ENCODE data around the gene OSBP.

Gene OSBP

DNA sequence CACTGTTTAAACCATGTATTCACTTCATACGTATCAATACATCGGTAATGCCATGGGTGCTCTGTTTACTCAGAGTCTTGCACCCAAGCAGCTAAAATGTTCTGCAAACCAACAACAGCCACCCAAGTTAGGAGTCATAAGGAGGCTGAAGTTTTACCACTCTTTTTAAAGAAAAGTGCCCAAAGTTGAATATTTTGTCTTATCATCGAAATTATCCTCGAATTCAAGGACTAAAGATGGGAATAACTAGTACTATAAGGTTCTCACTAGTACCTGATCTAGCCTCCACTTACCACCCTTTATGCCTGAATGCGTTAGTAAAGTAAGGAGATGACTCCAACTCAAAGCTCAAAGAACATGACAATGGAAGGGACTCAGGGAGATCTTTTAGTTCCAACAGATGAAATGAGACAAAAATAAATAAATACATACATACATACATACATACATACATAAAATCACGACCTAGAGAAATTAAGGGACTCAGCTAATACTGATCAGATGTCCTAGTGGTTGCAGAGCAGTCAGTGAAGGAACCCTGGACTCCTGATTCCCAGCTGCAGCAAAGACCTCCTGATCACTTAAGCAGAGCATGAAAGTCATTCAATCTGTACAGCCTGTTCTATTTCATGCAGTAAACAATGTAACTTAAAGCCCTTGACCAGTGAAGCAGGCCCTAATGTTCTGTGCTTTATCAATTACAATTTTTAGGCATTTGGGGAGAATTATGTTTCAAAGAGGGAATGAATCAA lies 7.7 kb downstream of the OSBP start:
- DNase-seq (ENCODE audit: low spot score): no peak

GRCh38 chr11:59602432-59602831 lies 13.1 kb downstream of the OSBP start:
- no peak for DNase-seq (ENCODE audit: low spot score)

- no peak for DNase-seq (ENCODE audit: low spot score)
These were observed 13.8 kb downstream of the OSBP start for GRCh38 chr11:59601788-59602187.

DNA sequence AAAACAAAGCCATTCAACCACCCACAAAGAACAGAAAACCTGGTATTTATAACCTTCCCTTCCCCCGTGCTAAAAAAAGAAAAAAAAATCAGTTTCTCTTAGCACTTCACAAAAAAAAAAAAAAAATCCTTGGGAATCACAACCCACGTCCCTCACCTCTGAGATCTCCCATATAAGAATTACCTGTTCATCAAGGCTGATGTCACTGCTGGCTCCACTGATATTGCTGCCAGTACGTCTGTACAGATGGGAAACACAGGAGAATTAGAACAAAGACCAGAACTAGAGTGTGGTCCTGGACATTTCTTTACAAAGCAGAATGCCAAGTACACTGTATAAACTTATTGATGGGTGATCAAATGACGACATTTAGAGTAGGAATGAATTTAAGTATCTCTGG lies 14.9 kb downstream of the OSBP start:
- DNase-seq (ENCODE audit: low spot score): no peak

DNA sequence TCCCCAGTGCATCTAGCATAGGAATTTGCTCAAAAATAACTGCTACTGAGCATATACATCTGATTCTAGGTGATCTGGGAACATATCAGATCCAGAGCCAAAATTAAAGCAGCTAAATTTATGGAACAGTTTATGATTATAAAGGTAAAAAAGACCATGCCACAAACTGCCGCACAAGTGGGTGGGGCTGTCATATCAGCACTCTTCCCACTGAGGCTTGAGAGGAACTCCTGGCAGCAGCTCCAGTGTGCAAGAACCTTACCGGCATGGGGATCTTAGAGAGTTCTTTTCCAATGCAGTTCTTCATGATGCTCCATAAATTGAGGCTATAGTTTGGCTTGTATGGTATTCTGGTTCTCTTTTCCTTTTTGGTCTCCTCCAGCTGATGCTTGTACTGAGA lies 15.3 kb downstream of the OSBP start:
- no peak for DNase-seq (ENCODE audit: low spot score)

DNA sequence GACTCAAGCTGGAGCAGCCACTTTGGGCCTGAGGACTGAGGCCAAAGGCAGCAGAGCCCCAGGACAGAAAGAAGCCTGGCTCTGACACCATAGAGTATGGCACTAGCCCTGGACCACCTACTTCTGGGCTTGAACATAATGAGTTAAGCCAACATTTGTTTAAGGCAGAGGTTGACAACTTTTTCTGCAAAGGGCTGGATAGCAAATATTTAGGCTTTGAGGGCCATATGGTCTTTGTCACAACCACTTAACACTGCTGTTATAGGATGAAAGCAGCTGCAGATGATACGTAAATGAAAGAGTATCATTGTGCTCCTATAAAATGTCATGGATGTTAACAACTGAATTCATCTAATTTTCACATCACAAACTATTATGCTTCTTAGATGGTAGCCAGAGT lies 16.6 kb downstream of the OSBP start:
- no peak for DNase-seq (ENCODE audit: low spot score)

DNA sequence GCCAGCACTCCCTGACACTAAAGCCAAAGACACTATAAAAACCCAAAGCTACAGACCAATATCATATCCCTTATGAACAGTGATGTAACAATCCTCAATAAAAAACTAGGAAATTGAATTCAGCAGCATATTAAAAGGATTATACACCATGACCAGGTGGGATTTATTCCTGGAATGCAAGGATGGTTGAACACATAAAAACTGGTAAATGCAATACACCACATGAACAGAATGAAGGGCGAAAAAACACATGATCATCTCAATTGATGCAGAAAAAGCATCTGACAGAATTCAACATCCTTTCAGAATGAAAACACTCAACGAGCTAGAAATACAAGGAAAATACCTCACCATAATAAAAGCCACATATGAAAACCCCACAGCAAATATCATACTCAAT lies 31.3 kb downstream of the OSBP start:
- no peak for DNase-seq (ENCODE audit: low spot score)

- no peak for DNase-seq (ENCODE audit: low spot score)
These were observed 33.6 kb downstream of the OSBP start for GRCh38 chr11:59582006-59582405.

- no peak for DNase-seq (ENCODE audit: low spot score)
These were observed 37.2 kb downstream of the OSBP start for GRCh38 chr11:59578369-59578768.

DNA sequence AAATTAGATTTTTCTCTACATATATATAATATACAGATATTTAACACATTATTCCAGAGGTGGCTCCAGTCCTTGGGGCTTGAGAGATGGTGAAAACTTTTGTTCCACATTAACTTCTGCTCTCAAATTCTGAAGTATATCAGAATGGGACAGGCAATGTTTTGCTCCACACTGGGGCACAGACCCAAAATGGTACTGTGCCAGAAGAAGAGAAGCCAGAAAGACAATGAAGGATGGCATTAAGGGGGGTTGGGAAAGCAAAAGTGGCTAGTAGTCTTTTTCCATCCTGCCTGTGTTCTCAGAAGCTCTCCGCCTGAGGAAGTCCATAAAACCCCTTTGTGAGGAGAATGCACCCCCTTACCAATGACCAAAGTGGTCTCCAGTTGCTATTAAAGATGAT lies 40.1 kb downstream of the OSBP start:
- no peak for DNase-seq (ENCODE audit: low spot score)

- no peak for DNase-seq (ENCODE audit: low spot score)
These were observed 40.6 kb downstream of the OSBP start for GRCh38 chr11:59574932-59575502.

DNA sequence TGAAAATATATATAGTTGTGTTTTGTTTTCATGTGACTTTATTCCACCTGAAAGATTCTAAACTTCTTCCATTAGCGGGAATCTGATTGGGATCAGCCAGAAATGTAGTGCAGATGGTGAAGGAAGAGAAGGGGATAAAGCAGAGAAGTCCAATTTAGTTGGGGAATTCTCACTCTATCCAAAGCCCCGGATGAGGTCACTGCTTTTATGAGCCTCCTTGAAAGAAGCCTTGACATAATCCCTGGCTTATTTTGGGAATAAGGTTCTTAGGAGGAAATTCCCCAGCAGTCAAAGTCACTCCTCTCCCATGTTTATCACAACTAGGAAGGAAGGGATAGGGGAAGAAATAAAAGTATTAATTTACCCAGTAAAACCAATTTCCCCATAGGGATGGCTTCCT lies 41.1 kb downstream of the OSBP start:
- DNase-seq (ENCODE audit: low spot score): no peak

GRCh38 chr11:59573216-59573615 lies 42.4 kb downstream of the OSBP start:
- DNase-seq (ENCODE audit: low spot score): peak; percentile 66

DNA sequence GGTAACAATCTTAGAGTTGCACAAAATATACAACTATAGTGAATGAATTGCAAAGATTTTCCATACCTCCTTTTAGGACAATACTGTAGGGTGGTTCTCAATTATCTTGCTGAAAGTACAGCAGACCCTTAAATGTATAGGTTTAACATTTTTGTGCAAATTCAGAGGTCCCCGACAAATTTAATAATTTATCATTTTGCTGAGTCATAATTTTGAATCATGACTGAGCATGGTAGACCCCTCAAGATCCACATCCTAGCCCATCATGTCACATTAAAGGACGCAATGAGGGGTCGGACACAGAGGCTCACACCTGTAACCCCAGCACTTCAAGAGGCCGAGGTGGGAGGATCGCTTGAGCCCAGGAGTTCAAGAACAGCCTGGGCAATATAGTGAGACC lies 43.5 kb downstream of the OSBP start:
- DNase-seq (ENCODE audit: low spot score): no peak

DNA sequence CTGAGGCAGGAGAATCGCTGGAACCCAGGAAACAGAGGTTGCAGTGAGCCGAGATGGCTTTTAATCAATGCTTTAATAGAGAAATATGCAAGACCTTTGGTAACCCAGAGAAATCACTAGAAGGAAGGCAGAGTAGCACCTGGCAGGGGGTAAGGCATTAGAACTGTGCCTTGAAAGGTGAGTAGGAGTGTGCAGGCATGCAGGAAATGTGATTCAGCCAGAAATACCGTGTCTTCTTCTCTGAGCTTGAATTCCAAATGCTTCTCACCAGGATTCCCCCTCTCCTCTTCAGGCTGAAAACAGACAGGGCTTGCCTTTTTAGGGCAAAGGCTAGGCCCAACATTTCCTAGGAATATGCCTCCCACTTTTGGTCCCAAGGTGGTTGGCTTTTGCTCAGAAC lies 53.3 kb downstream of the OSBP start:
- no peak for DNase-seq (ENCODE audit: low spot score)

DNA sequence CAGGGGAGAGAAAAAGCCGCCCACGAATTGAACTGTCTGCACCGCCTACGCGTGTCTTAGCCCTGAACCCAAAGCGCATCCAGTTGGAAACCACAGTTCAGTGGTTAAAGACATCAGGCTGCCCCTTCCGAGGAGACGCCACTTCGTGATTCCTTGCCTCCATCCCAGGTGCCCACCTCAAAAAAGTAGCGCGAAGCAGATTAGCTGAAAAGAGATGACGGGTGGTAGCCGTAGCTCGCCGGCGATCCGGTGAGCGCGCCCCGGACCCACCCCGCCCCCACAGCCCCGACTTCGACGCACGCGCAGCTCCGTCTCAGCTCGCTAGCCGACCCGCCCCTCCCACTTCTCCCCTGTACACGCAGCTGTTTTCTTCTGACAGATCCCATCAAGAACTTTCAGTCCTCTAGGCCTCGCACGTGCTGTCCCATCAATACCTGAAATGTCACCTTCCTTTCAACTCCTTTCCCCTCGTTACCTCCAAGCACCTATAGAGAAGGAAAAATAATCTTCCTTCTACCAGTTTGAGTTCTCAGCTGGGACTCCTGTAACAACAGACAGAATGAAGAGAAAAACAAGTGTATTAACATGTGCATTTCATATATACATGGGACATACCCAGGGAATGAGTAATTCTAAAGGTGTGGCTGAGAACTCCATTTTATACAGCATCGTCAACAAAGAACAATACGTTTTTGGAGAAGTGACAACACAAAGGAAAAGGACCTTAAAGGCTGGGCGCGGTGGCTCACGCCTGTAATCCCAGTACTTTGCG lies 54.7 kb downstream of the OSBP start:
- peak; percentile 94 for DNase-seq (ENCODE audit: low spot score)

GRCh38 chr11:59560290-59560701 lies 55.3 kb downstream of the OSBP start:
- DNase-seq (ENCODE audit: low spot score): peak; percentile 25

DNA sequence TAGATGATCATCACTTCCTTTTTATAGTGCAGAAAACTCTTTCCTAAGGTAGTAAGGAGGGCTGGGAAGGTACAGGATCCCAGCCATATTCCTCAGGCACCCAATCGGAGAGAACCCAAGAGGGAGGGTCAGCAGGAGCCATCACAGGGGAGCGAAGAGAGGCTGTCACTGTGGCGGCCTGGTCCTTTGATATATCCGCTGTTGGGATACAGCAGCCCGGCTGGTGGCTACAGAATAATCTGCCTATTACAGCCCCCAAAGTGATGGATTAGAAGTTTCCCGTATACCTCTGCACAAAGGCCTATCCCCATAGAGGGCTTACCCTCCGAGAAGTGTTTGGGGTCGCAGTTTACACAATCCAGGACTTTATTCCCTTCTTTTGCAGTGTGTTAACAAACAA lies 55.7 kb downstream of the OSBP start:
- no peak for DNase-seq (ENCODE audit: low spot score)

DNA sequence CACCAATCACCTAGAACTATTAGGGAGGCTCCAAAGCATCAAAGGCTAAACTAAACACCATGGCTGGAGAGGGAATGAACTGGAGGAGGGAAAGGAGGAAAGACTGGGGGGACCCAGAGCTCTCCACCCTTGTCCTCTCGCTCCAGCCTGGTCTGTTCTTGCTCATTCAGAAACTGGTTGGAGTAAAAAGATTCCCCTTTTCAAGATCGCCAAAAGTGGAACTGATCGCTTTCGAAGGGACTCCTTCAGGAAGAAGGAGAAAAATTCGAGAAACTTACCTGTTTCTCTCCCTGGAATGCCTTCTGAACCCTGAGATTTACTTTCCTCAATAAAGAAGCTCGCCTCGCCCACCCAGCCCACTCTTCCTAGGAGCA lies 57.3 kb downstream of the OSBP start:
- DNase-seq (ENCODE audit: low spot score): no peak

GRCh38 chr11:59556917-59557348 lies 58.6 kb downstream of the OSBP start:
- DNase-seq (ENCODE audit: low spot score): no peak

DNA sequence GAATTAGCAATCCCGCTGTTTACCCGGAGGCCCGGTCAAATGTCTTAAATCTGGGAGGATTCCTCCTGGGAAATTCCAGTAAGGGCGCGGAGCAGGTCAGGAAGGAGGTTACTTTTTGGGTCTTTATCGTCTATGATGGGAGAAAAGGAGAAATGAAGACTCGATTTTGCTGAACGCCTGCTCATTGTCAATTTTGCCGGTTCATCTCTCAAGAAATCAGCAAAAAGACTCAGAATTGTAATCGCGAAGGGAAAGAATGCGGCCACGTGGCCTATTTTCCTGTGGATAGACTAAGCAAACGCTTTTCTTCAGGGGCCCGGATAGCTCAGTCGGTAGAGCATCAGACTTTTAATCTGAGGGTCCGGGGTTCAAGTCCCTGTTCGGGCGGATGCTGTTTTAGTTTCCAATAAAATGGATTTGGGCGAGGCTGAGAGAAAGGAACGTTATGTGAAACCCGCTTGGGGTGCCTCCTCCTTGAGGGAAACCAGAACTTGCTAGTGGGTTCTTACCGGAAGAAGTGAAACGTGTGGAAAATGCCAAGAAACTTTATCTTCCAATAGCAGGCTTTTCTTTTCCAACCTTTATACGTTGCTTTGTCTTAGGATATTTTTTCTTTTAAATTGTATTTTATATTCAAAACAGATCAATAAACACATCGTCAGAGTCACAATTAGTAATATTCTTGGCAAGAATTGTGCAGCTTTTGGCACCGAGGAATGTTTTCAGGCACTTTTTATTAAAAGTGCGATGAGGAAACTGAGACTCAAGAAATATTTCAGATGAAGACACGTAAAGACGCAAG lies 59.3 kb downstream of the OSBP start:
- peak; percentile 53 for DNase-seq (ENCODE audit: low spot score)

- no peak for DNase-seq (ENCODE audit: low spot score)
These were observed 59.9 kb downstream of the OSBP start for GRCh38 chr11:59555601-59556114.

Data from AG20443 (cell line).